GM12878 (cell line): Measurements from ENCODE around the gene HIVEP1. TPM values are rescaled to one million over a fixed set of nuclear protein-coding genes. Genes with fewer than 3 reads are reported as not detected.

Experiments used
- ATAC-seq: fragments of 200-7000 bp; cut with Tn5 transposase; 3 replicates; pipeline ENCODE4 v1.9.1; 2020; ENCODE audit warnings: mild to moderate bottlenecking, moderate library complexity
- BruUV-seq: library from RNA; stranded (reverse); fragments of 400-500 nt; replicated peaks from 2 replicates; lab custom pipeline; 2021; lab: Mats Ljungman, UMichigan
- CTCF ChIA-PET: fragments of 300-600 bp; sonication (Branson Sonifier 250); formaldehyde crosslinking; extraction: SDS; loops from one replicate; lab custom pipeline; 2021; ENCODE audit warnings: inconsistent platforms; lab: Yijun Ruan, JAX
- POLR2A ChIA-PET: fragments of 350-600 bp; formaldehyde crosslinking; extraction: SDS; loops from one replicate; lab custom pipeline; 2021; ENCODE audit warnings: inconsistent platforms; lab: Charles Lee
- RAD21 ChIA-PET: fragments of 300-600 bp; sonication (Branson Sonifier 250); formaldehyde crosslinking; loops from one replicate; lab custom pipeline; 2023; ENCODE audit warnings: antibody characterized with exemption; ENCODE audit not compliant: unreplicated experiment; lab: Charles Lee
- SMC1A ChIA-PET: fragments of 300-600 bp; sonication (Branson Sonifier 250); formaldehyde crosslinking; loops from one replicate; lab custom pipeline; 2023; ENCODE audit not compliant: unreplicated experiment, uncharacterized antibody; lab: Charles Lee
- DNase-seq: peaks from one replicate; pipeline ENCODE4 v3.0.0-alpha.2; 2011; ENCODE audit warnings: low read depth, low spot score
- FAIRE-seq: peaks from 3 replicates; lab custom pipeline; 2011; peaks lifted over from hg19 to GRCh38; lab: Jason Lieb, UNC
- H2AFZ ChIP-seq: 2 replicates; pipeline ENCODE4 v1.6.0; 2011; ENCODE audit warnings: low read depth, low read length, control low read depth; ENCODE audit not compliant: control insufficient read depth
- H3K27ac ChIP-seq: 2 replicates; pipeline ENCODE4 v1.5.1; 2011; ENCODE audit warnings: control low read depth; ENCODE audit not compliant: control insufficient read depth, insufficient read depth
- H3K27me3 ChIP-seq, 2 experiments: replicated peaks in 1 of 2; 2 replicates each; pipeline versions ENCODE4 v1.6.0 to v1.6.1; 2011; ENCODE audit warnings: low read length in 1 of 2; ENCODE audit not compliant: control insufficient read depth in 2 of 2, insufficient read depth in 2 of 2
- H3K36me3 ChIP-seq, 2 experiments: 2 replicates each; pipeline ENCODE4 v1.5.1; 2011; ENCODE audit warnings: low read length in 1 of 2; ENCODE audit not compliant: control insufficient read depth in 2 of 2, insufficient read depth in 2 of 2
- H3K4me1 ChIP-seq: 2 replicates; pipeline ENCODE4 v1.6.1; 2011; ENCODE audit warnings: mild to moderate bottlenecking, low read length, moderate library complexity, mixed read lengths; ENCODE audit not compliant: control insufficient read depth, insufficient read depth
- H3K4me2 ChIP-seq: 2 replicates; pipeline ENCODE4 v1.6.0; 2011; ENCODE audit warnings: control low read depth; ENCODE audit not compliant: control insufficient read depth, insufficient read depth
- H3K4me3 ChIP-seq: fragments of 200-600 bp; sonication (generic); 2 replicates; pipeline ENCODE4 v1.5.1; 2016
- H3K79me2 ChIP-seq: 2 replicates; pipeline ENCODE4 v1.6.0; 2011; ENCODE audit warnings: low read length; ENCODE audit not compliant: control insufficient read depth, insufficient read depth
- H3K9ac ChIP-seq: 2 replicates; pipeline ENCODE4 v1.8.0; 2011; ENCODE audit warnings: low read length, control low read depth, mixed read lengths; ENCODE audit not compliant: control insufficient read depth, insufficient read depth
- H3K9me3 ChIP-seq: replicated peaks from 3 replicates; pipeline ENCODE4 v1.5.1; 2011; ENCODE audit warnings: mild to moderate bottlenecking, low read length; ENCODE audit not compliant: control insufficient read depth, insufficient read depth
- H4K20me1 ChIP-seq: 2 replicates; pipeline ENCODE4 v1.6.0; 2011; ENCODE audit not compliant: control insufficient read depth, insufficient read depth
- BCL3 ChIP-seq: IDR thresholded peaks from 2 replicates; pipeline ENCODE4 v1.6.1; 2011; ENCODE audit warnings: borderline replicate concordance, low read depth, mild to moderate bottlenecking, moderate library complexity, low read length; ENCODE audit not compliant: insufficient read depth, poor library complexity, severe bottlenecking
- CBX5 ChIP-seq: sonication (generic); IDR thresholded peaks from 2 replicates; pipeline ENCODE4 v1.6.1; 2016; ENCODE audit warnings: low read depth, moderate library complexity, mild to moderate bottlenecking, inconsistent platforms
- ETV6 ChIP-seq, 2 experiments: fragments of 450-650 bp in 1 of 2; IDR thresholded peaks in 1 of 2; conservative IDR thresholded peaks in 1 of 2; 2 replicates each; pipeline ENCODE4 v1.6.1; 2014; ENCODE audit warnings: antibody characterized with exemption in 1 of 2, borderline replicate concordance in 1 of 2, low read depth in 1 of 2, mild to moderate bottlenecking in 1 of 2, moderate library complexity in 1 of 2
- MTA3 ChIP-seq: IDR thresholded peaks from 2 replicates; pipeline ENCODE4 v1.6.1; 2012; ENCODE audit warnings: low read length, inconsistent platforms, borderline replicate concordance
- MYC ChIP-seq: IDR thresholded peaks from 2 replicates; pipeline ENCODE4 v1.6.1; 2011; ENCODE audit warnings: mild to moderate bottlenecking, low read length, moderate library complexity, inconsistent platforms; ENCODE audit not compliant: insufficient read depth, insufficient replicate concordance, insufficient read length, severe bottlenecking
- RCOR1 ChIP-seq: conservative IDR thresholded peaks from 2 replicates; pipeline ENCODE4 v1.6.1; 2012; ENCODE audit warnings: low read depth, low read length, improper control_type of control experiment
- RFX5 ChIP-seq: IDR thresholded peaks from 2 replicates; pipeline ENCODE4 v1.6.1; 2011; ENCODE audit warnings: low read depth, low read length, improper control_type of control experiment
- SREBF1 ChIP-seq: IDR thresholded peaks from 2 replicates; pipeline ENCODE4 v1.6.1; 2012; ENCODE audit warnings: mild to moderate bottlenecking, low read length
- STAT1 ChIP-seq: fragments of 450-650 bp; conservative IDR thresholded peaks from 2 replicates; pipeline ENCODE4 v1.6.1; 2014; ENCODE audit warnings: antibody characterized with exemption, mild to moderate bottlenecking
- ZNF207 ChIP-seq: fragments of 450-650 bp; IDR thresholded peaks from 2 replicates; pipeline ENCODE4 v1.6.1; 2014; ENCODE audit warnings: antibody characterized with exemption, mild to moderate bottlenecking, borderline replicate concordance
- WGBS: methylation state at CpG from one replicate; pipeline ENCODE4 v1.1.6; 2016; ENCODE audit warnings: low lambda C conversion rate; ENCODE audit not compliant: insufficient replicate concordance, insufficient coverage; ENCODE audit errors: missing lambda C conversion rate; 5-methylcytosine and 5-hydroxymethylcytosine counted together
- in situ Hi-C: fragments of 300-500 bp; cut with MboI; formaldehyde crosslinking; loops from 9 replicates; pipeline ENCODE4 v1.14.3; 2018; ENCODE audit warnings: mixed read lengths
- intact Hi-C: fragments of 100-400 bp; cut with micrococcal nuclease; formaldehyde crosslinking; loops from one replicate; pipeline ENCODE4 v1.14.2; 2022; ENCODE audit not compliant: unreplicated experiment
- polyA plus RNA-seq, 11 experiments: library from polyadenylated mRNA; depleted of rRNA in 4 of 11; unstranded in 6 of 11; stranded (reverse) in 5 of 11; fragments of >200 nt; fragmentation: Nextera tagmentation in 4 of 11; fragmentation: Illumina TruSeq in 1 of 11; extraction: Ambion mirVana in 4 of 11; extraction: Trizol in 1 of 11; gene quantifications; 1 replicate in 1 of 11; 2 replicates in 10 of 11; pipeline versions ENCODE4 v1.2.1 to v1.2.3, GENCODE V29; 2011 to 2016; ENCODE audit warnings: inconsistent platforms in 2 of 11, missing spikeins in 2 of 11, low read depth in 1 of 11
- total RNA-seq, 4 experiments: library from RNA; depleted of rRNA in 3 of 4; stranded (reverse); fragments of >200 nt in 3 of 4; fragmentation: Illumina TruSeq in 1 of 4; extraction: Trizol in 1 of 4; gene quantifications; 2 replicates each; pipeline versions ENCODE4 v1.2.1 to v1.2.3, GENCODE V29; 2013 to 2021

The HIVEP1 gene
- total and polyA plus RNA-seq, 10 of the 15 experiments (the other 5 are each of a cell fraction or from before 2014, with no cell fraction given) = 4.3 to 37.5 (median 21.6) TPM

- no peak for TF ChIP-seq BCL3
- TF ChIP-seq, all 136 proteins: peak for 0
Observed at GRCh38 chr6:12069891-12070529, 57.9 kb downstream of the HIVEP1 start (continued).

GRCh38 chr6:12071064-12071615 lies 59.0 kb downstream of the HIVEP1 start:
- RAD21 ChIA-PET = interaction anchor here (1.4 kb wide), 1 partner anchor 278 kb away, joined by 3 read pairs; no protein-coding TSS in a partner anchor
- Histone ChIP-seq H3K4me1 (peaks cover 8% of the 10 kb centered on the region), H3K9ac (no peak overlapping the region), H2AFZ (no peak overlapping the region), H3K27ac (peak overlapping the region; percentile 20; the same call in 1 of the 2 replicates), H3K27me3 (no peaks in the 10 kb centered on the region), H3K9me3 (no peaks in the 10 kb centered on the region; the same call in 2 of the 3 replicates), H3K4me2 (no peak overlapping the region), H3K79me2 (peaks cover 90% of the 10 kb centered on the region), H3K36me3 (peaks cover 0 to 1% of the 10 kb centered on the region in 2 experiments; a peak in 1 of 4 replicates), H4K20me1 (no peaks in the 10 kb centered on the region), H3K4me3 (no peak overlapping the region)
- in situ Hi-C loops = no loop called here
- WGBS = 100% methylated on average over 2 of the region's 2 CpGs
- FAIRE-seq (no peak), ATAC-seq (no peak), DNase-seq (no peak)
- SMC1A ChIA-PET = interaction anchor here (0.8 to 4.8 kb wide), 4 partner anchors 7 to 108 kb away, joined by 3 to 28 read pairs (median 6); no protein-coding TSS in a partner anchor
- CTCF ChIA-PET = interaction anchor here (0.7 kb wide), 2 partner anchors 31 to 374 kb away, joined by 3 read pairs; no protein-coding TSS in a partner anchor
- intact Hi-C loops = loop anchor here (10.0 kb wide), 1 partner anchor 214 kb away; no protein-coding TSS in a partner anchor
- BruUV-seq = no TSS peak
- no peak for TF ChIP-seq STAT1
- no peak for TF ChIP-seq SREBF1
- TF ChIP-seq MTA3 = no peak
- no peak for TF ChIP-seq CBX5
- no peak for TF ChIP-seq ZNF207
- TF ChIP-seq RFX5 = no peak
- TF ChIP-seq RCOR1 = no peak
- TF ChIP-seq MYC = no peak
- no peak for TF ChIP-seq ETV6 (conservative IDR thresholded peaks at IDR 0.05 in 1 of 2, IDR thresholded peaks at IDR 0.05 in 1 of 2; ENCODE audit: borderline replicate concordance in 1 of 2, low read depth in 1 of 2)
- POLR2A ChIA-PET = interaction anchor here (0.5 to 1.0 kb wide), 2 partner anchors 10 to 74 kb away, joined by 3 to 4 read pairs; no protein-coding TSS in a partner anchor
